Esophagus muscularis mucosa (tissue), 4 donors: Measurements from ENCODE around the gene ANKRD2. TPM values are rescaled to one million over a fixed set of nuclear protein-coding genes. Genes with fewer than 3 reads are reported as not detected.

Experiments
- DNase-seq: peaks from one replicate; pipeline ENCODE4 v3.0.0-alpha.2; 2017; ENCODE audit errors: extremely low spot score
- H3K27ac ChIP-seq, 4 donors: fragments of 200-600 bp; sonication (generic); replicated peaks in 1 of 4; 1 replicate in 3 of 4; 2 replicates in 1 of 4; pipeline ENCODE4 v1.5.1; 2016 to 2019; ENCODE audit warnings: mild to moderate bottlenecking in 1 of 4
- H3K27me3 ChIP-seq, 4 donors: fragments of 200-600 bp; sonication (generic); one replicate each; pipeline versions ENCODE4 v1.5.1 to v1.6.0; 2016 to 2019
- H3K36me3 ChIP-seq, 4 donors: fragments of 200-600 bp; sonication (generic); one replicate each; pipeline ENCODE4 v1.5.1; 2016 to 2019
- H3K4me1 ChIP-seq, 4 donors: fragments of 200-600 bp; sonication (generic); one replicate each; pipeline ENCODE4 v1.5.1; 2016 to 2019
- H3K4me3 ChIP-seq, 4 donors: fragments of 200-600 bp; sonication (generic); 1 replicate in 2 of 4; 2 replicates in 2 of 4; pipeline ENCODE4 v1.5.1; 2016 to 2019; ENCODE audit warnings: mild to moderate bottlenecking in 4 of 4, moderate library complexity in 1 of 4
- H3K9me3 ChIP-seq, 4 donors: fragments of 200-600 bp; sonication (generic); 1 replicate in 3 of 4; 2 replicates in 1 of 4; pipeline ENCODE4 v1.5.1; 2016 to 2019
- EP300 ChIP-seq: sonication (generic); formaldehyde crosslinking; IDR thresholded peaks from one replicate; pipeline ENCODE4 v1.6.1; 2017; ENCODE audit warnings: antibody characterized with exemption
- POLR2A ChIP-seq: fragments of 450-650 bp; IDR thresholded peaks from one replicate; pipeline ENCODE4 v1.6.1; 2017; ENCODE audit warnings: antibody characterized with exemption, moderate library complexity, mild to moderate bottlenecking, low read depth
- POLR2AphosphoS5 ChIP-seq, 2 donors: sonication (generic); formaldehyde crosslinking; IDR thresholded peaks; one replicate each; pipeline ENCODE4 v1.6.1; 2017; ENCODE audit warnings: antibody characterized with exemption in 2 of 2
- WGBS: methylation state at CpG from one replicate; pipeline ENCODE4 v1.1.5; 2018; 5-methylcytosine and 5-hydroxymethylcytosine counted together
- intact Hi-C: fragments of 100-400 bp; cut with DNase I; formaldehyde crosslinking; loops from one replicate; pipeline ENCODE4 v1.15.1; 2023
- total RNA-seq, 4 donors: library from RNA; depleted of rRNA; stranded (reverse); fragments of >200 nt; gene quantifications; one replicate each; pipeline versions ENCODE4 v1.1.0 to v1.2.1, GENCODE V29; 2016
- TF ChIP-seq, protein P1 (sequence below), 3 experiments: fragments of 200-600 bp in 2 of 3; fragments of 450-650 bp in 1 of 3; sonication (generic) in 2 of 3; IDR thresholded peaks; one replicate each; pipeline ENCODE4 v1.5.1; 2017 to 2019; ENCODE audit warnings: antibody characterized with exemption in 3 of 3, mild to moderate bottlenecking in 2 of 3, moderate library complexity in 1 of 3

Gene ANKRD2
- total RNA-seq, 4 donors from 2014 or later, result 0.33 to 1.6 (median 1.2) TPM; not detected in 1

DNA sequence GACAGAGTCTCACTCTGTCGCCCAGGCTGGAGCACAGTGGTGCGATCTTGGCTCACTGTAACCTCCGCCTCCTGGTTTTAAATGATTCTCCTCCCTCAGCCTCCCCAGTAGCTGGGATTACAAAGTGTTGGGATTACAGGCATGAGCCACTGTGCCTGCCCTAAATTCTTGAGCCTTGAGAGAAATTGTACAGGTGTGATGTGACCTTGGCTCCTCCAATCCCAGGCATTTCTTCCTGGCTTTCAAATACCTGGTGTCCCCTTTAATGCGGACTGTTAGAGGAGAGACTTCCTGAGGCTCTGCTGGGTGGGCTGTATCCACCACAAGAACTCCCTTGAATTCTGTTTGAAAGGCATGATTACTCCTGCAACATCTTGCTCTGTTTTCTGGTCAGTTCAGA lies 45.7 kb downstream of the ANKRD2 start:
- intact Hi-C loops, result no loop called here
- Histone ChIP-seq H3K36me3 (peaks cover 0 to 18% (median 3%) of the 10 kb centered on the region in 4 donors), H3K9me3 (no peaks in the 10 kb centered on the region)

GRCh38 chr10:97618733-97619132 lies 46.2 kb downstream of the ANKRD2 start:
- Histone ChIP-seq H3K4me1 (no peaks in the 10 kb centered on the region), H3K4me3 (no peak overlapping the region), H3K27me3 (no peaks in the 10 kb centered on the region), H3K27ac (no peak overlapping the region), H3K9me3 (no peaks in the 10 kb centered on the region), H3K36me3 (peaks cover 0 to 18% (median 3%) of the 10 kb centered on the region in 4 donors)
- TF ChIP-seq EP300, result no peak
- TF ChIP-seq POLR2AphosphoS5 (IDR thresholded peaks at IDR 0.05), result no peak
- DNase-seq, result no peak
- 99% methylated on average over 4 of the region's 4 CpGs for WGBS
- intact Hi-C loops, result no loop called here

More for the DNA sequence above, 45.7 kb downstream of the ANKRD2 start:
- DNase-seq, result no peak
- Histone ChIP-seq H3K27me3 (no peaks in the 10 kb centered on the region), H3K27ac (no peak overlapping the region), H3K4me1 (no peaks in the 10 kb centered on the region), H3K4me3 (no peak overlapping the region)
- WGBS, result 95% methylated on average over 4 of the region's 4 CpGs
- TF ChIP-seq POLR2A (no peak), POLR2AphosphoS5 (IDR thresholded peaks at IDR 0.05) (no peak), EP300 (no peak)
- TF ChIP-seq, protein P1, sequence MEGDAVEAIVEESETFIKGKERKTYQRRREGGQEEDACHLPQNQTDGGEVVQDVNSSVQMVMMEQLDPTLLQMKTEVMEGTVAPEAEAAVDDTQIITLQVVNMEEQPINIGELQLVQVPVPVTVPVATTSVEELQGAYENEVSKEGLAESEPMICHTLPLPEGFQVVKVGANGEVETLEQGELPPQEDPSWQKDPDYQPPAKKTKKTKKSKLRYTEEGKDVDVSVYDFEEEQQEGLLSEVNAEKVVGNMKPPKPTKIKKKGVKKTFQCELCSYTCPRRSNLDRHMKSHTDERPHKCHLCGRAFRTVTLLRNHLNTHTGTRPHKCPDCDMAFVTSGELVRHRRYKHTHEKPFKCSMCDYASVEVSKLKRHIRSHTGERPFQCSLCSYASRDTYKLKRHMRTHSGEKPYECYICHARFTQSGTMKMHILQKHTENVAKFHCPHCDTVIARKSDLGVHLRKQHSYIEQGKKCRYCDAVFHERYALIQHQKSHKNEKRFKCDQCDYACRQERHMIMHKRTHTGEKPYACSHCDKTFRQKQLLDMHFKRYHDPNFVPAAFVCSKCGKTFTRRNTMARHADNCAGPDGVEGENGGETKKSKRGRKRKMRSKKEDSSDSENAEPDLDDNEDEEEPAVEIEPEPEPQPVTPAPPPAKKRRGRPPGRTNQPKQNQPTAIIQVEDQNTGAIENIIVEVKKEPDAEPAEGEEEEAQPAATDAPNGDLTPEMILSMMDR (IDR thresholded peaks at IDR 0.05), result no peak

DNA sequence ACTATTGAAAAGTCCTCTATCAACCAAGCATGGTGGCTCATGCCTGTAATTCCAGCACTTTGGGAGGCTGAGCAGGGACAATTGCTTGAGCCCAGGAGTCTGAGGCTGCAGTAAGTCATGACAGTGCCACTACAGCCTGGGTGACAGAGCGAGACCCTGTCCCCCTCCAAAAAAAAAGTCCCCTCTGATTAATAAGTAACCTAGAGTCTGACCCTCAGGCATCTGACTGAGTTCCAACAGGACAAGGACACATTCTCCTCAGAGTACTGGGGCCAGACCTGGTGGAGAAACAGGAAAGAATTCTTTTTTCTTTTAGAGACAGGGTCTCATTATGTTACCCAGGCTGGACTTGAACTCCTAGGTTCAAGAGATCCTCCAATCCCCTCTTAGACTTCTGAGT lies 50.7 kb downstream of the ANKRD2 start:
- H3K4me3 ChIP-seq, result no peak overlapping the region
- H3K27ac ChIP-seq, result no peak overlapping the region
- no peaks in the 10 kb centered on the region for H3K9me3 ChIP-seq
- no peak for TF ChIP-seq EP300
- TF ChIP-seq POLR2A, result no peak
- TF ChIP-seq POLR2AphosphoS5 (IDR thresholded peaks at IDR 0.05), result no peak
- TF ChIP-seq, protein P1 (IDR thresholded peaks at IDR 0.05), result no peak
- intact Hi-C loops, result no loop called here
- H3K27me3 ChIP-seq, result no peaks in the 10 kb centered on the region
- peaks cover 0 to 3% (median 0%) of the 10 kb centered on the region in 4 donors for H3K36me3 ChIP-seq
- DNase-seq, result no peak
- 100% methylated on average over 1 of the region's 1 CpG for WGBS
- H3K4me1 ChIP-seq, result peaks cover 0 to 3% (median 0%) of the 10 kb centered on the region in 4 donors

DNA sequence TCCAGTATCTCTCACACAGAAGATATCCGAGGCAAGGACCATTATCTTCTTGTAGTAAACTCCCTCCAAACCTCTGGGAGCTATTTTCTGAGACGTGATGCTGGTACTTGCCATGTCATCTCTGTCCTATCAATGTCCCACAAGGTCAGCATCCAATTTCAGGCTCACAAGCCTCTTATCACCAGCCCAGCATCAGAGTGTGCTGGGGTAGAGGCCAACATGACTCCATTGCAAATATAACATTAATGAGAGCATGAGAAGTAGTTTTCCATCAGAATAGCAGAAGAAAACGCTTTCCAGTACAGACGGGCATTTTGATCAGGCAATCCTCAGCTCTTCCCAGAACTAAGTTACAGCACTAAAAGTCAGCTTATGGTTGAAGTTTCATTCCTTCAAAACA lies 55.2 kb downstream of the ANKRD2 start:
- no peak overlapping the region for H3K27ac ChIP-seq
- WGBS, result 61% methylated on average over 4 of the region's 4 CpGs
- no peaks in the 10 kb centered on the region for H3K27me3 ChIP-seq
- no peaks in the 10 kb centered on the region for H3K36me3 ChIP-seq
- no peak for DNase-seq
- TF ChIP-seq POLR2A (no peak), EP300 (no peak), POLR2AphosphoS5 (IDR thresholded peaks at IDR 0.05) (no peak)
- TF ChIP-seq, protein P1 (IDR thresholded peaks at IDR 0.05), result no peak
- no peaks in the 10 kb centered on the region for H3K9me3 ChIP-seq
- H3K4me1 ChIP-seq, result peaks cover 5 to 8% (median 7%) of the 10 kb centered on the region in 4 donors
- H3K4me3 ChIP-seq, result no peak overlapping the region
- intact Hi-C loops, result no loop called here

DNA sequence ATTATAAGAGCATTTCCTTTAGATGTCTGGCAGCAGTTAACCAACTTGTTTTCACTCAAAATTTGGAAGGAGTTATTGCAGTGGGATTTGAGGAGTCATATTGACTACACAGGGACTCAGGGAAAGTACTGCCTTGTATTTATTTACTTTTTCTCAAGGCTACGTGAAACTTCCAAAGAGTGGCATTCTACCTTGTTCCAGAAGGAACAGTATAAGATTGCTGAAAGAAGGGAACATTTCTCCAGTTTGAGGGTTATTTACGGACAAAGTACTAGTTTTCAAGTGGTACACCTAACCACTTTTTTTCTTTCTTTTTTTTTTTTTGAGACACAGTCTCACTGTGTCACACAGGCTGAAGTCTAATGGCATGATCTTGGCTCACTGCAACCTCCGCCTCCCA lies 55.6 kb downstream of the ANKRD2 start:
- Histone ChIP-seq H3K27ac (no peak overlapping the region), H3K27me3 (no peaks in the 10 kb centered on the region), H3K4me1 (peaks cover 7 to 11% (median 9%) of the 10 kb centered on the region in 4 donors), H3K9me3 (no peaks in the 10 kb centered on the region), H3K36me3 (no peaks in the 10 kb centered on the region), H3K4me3 (no peak overlapping the region)
- DNase-seq, result no peak
- TF ChIP-seq POLR2A (no peak), EP300 (no peak), POLR2AphosphoS5 (IDR thresholded peaks at IDR 0.05) (no peak)
- TF ChIP-seq, protein P1 (IDR thresholded peaks at IDR 0.05), result no peak
- intact Hi-C loops, result no loop called here
- 71% methylated on average over 3 of the region's 3 CpGs for WGBS
